K562 (cell line): Measurements from ENCODE around the gene ID2. TPM values are rescaled to one million over a fixed set of nuclear protein-coding genes. Genes with fewer than 3 reads are reported as not detected.

ENCODE experiments used
- BDP1 ChIP-seq: IDR thresholded peaks from 3 replicates; pipeline ENCODE4 v1.6.1; 2011; ENCODE audit not compliant: insufficient read length, insufficient read depth
- C11orf30 ChIP-seq: fragments of 450-650 bp; IDR thresholded peaks from 2 replicates; pipeline ENCODE4 v1.6.1; 2016; ENCODE audit warnings: low read depth, mild to moderate bottlenecking
- DMBX1 ChIP-seq: fragments of 250-450 bp; sonication (Bioruptor Pico); IDR thresholded peaks from 2 replicates; pipeline ENCODE4 v1.8.0; 2022; ENCODE audit warnings: inconsistent platforms, mild to moderate bottlenecking, moderate library complexity, borderline replicate concordance
- ESRRA ChIP-seq: fragments of 450-650 bp; IDR thresholded peaks from 2 replicates; pipeline ENCODE4 v1.6.1; 2014; ENCODE audit warnings: low read depth, mild to moderate bottlenecking, moderate library complexity, borderline replicate concordance
- HNRNPUL1 ChIP-seq: fragments of 200-400 bp; formaldehyde crosslinking; IDR thresholded peaks from 2 replicates; pipeline ENCODE4 v1.6.1; 2017; ENCODE audit warnings: low read length
- LCOR ChIP-seq: sonication (generic); formaldehyde crosslinking; IDR thresholded peaks from 2 replicates; pipeline ENCODE4 v1.8.0; 2022; ENCODE audit warnings: mild to moderate bottlenecking, missing genetic modification reagents
- MCM5 ChIP-seq: fragments of 450-650 bp; IDR thresholded peaks from 2 replicates; pipeline ENCODE4 v1.6.1; 2016; ENCODE audit warnings: low read depth
- MTA1 ChIP-seq: fragments of 450-650 bp; IDR thresholded peaks from 2 replicates; pipeline ENCODE4 v1.6.1; 2017; ENCODE audit warnings: borderline replicate concordance
- PML ChIP-seq: IDR thresholded peaks from 2 replicates; pipeline ENCODE4 v1.6.1; 2012; ENCODE audit warnings: low read length, inconsistent platforms
- RBM25 ChIP-seq: fragments of 200-400 bp; formaldehyde crosslinking; IDR thresholded peaks from 2 replicates; pipeline ENCODE4 v1.6.1; 2018; ENCODE audit warnings: low read length, low read depth, moderate library complexity; ENCODE audit not compliant: severe bottlenecking
- RNF2 ChIP-seq: sonication (generic); IDR thresholded peaks from 2 replicates; pipeline ENCODE4 v1.6.1; 2016
- WHSC1 ChIP-seq: IDR thresholded peaks from one replicate; pipeline ENCODE4 v1.6.1; 2012; ENCODE audit warnings: low read length, control low read depth, inconsistent platforms
- ZEB2 ChIP-seq: fragments of 450-650 bp; IDR thresholded peaks from 2 replicates; pipeline ENCODE4 v1.6.1; 2016
- ZNF184 ChIP-seq: sonication (generic); formaldehyde crosslinking; IDR thresholded peaks from 2 replicates; pipeline ENCODE4 v1.5.0; 2020; ENCODE audit warnings: missing genetic modification reagents
- ZNF644 ChIP-seq: fragments of 200-800 bp; sonication (Bioruptor generic); IDR thresholded peaks from 2 replicates; pipeline ENCODE4 v1.6.1; 2016; ENCODE audit warnings: low read depth, missing genetic modification characterization, missing compliant biosample characterization
- ZNF717 ChIP-seq: fragments of 250-450 bp; sonication (Bioruptor Pico); IDR thresholded peaks from 2 replicates; pipeline ENCODE4 v1.5.0; 2021
- polyA plus RNA-seq, 8 experiments: library from polyadenylated mRNA; depleted of rRNA in 4 of 8; stranded (reverse) in 5 of 8; unstranded in 3 of 8; fragments of >200 nt; fragmentation: Nextera tagmentation in 2 of 8; fragmentation: Illumina TruSeq in 1 of 8; extraction: Ambion mirVana in 2 of 8; extraction: Trizol in 1 of 8; gene quantifications; 2 replicates each; pipeline versions ENCODE4 v1.2.1 to v1.2.3, GENCODE V29; 2011 to 2014; ENCODE audit warnings: inconsistent platforms in 1 of 8, missing spikeins in 1 of 8
- total RNA-seq, 7 experiments: library from RNA; depleted of rRNA in 6 of 7; stranded (reverse); fragments of >200 nt in 6 of 7; fragmentation: Illumina TruSeq in 2 of 7; extraction: Trizol in 2 of 7; gene quantifications; 2 replicates each; pipeline versions ENCODE4 v1.2.1 to v1.2.3, GENCODE V29; 2011 to 2021; ENCODE audit warnings: low replicate concordance in 1 of 7
- TF ChIP-seq, protein P1 (sequence below): fragments of 250-450 bp; sonication (Bioruptor Pico); IDR thresholded peaks from 2 replicates; pipeline ENCODE4 v1.8.0; 2022; ENCODE audit warnings: moderate library complexity, mild to moderate bottlenecking, inconsistent platforms
- TF ChIP-seq, protein P2 (sequence below): sonication (generic); formaldehyde crosslinking; IDR thresholded peaks from 2 replicates; pipeline ENCODE4 v1.5.0; 2020; ENCODE audit warnings: missing genetic modification reagents
- TF ChIP-seq, protein P3 (sequence below): fragments of 250-450 bp; sonication (Bioruptor Pico); IDR thresholded peaks from 2 replicates; pipeline ENCODE4 v1.4.0; 2020; ENCODE audit warnings: mild to moderate bottlenecking
- TF ChIP-seq, protein P4 (sequence below): fragments of 450-650 bp; IDR thresholded peaks from 2 replicates; pipeline ENCODE4 v1.6.1; 2016
- TF ChIP-seq, protein P5 (sequence below): fragments of 250-450 bp; sonication (Bioruptor Pico); IDR thresholded peaks from 2 replicates; pipeline ENCODE4 v1.8.0; 2022; ENCODE audit warnings: inconsistent platforms, mild to moderate bottlenecking, moderate library complexity, borderline replicate concordance
- TF ChIP-seq, protein P6 (sequence below): sonication (generic); formaldehyde crosslinking; IDR thresholded peaks from 2 replicates; pipeline ENCODE4 v1.8.1; 2023; ENCODE audit warnings: mild to moderate bottlenecking, missing genetic modification reagents, moderate library complexity

Gene ID2
- total and polyA plus RNA-seq, 9 of the 15 experiments (the other 6 are each of a cell fraction or from before 2014, with no cell fraction given): 8.0 to 35.7 (median 16.6) TPM

DNA sequence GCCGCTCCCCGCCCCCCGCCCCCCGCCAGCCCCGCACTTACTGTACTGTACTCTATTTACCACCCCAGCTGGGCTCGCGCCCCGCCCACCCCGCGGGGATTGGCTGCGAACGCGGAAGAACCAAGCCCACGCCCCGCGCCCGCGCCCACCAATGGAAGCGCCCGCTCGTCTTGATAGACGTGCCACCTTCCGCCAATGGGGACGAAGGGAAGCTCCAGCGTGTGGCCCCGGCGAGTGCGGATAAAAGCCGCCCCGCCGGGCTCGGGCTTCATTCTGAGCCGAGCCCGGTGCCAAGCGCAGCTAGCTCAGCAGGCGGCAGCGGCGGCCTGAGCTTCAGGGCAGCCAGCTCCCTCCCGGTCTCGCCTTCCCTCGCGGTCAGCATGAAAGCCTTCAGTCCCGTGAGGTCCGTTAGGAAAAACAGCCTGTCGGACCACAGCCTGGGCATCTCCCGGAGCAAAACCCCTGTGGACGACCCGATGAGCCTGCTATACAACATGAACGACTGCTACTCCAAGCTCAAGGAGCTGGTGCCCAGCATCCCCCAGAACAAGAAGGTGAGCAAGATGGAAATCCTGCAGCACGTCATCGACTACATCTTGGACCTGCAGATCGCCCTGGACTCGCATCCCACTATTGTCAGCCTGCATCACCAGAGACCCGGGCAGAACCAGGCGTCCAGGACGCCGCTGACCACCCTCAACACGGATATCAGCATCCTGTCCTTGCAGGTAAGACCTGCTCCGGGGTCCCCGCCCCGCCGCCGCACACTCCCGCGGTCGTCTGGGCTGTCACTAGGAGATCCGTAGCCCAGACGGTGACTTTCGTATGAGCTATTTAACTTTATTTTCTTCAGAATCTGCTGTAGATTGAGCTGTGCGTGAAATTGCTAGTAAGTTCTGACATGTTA, at the start of gene ID2 (continued):
- TF ChIP-seq, protein P1, sequence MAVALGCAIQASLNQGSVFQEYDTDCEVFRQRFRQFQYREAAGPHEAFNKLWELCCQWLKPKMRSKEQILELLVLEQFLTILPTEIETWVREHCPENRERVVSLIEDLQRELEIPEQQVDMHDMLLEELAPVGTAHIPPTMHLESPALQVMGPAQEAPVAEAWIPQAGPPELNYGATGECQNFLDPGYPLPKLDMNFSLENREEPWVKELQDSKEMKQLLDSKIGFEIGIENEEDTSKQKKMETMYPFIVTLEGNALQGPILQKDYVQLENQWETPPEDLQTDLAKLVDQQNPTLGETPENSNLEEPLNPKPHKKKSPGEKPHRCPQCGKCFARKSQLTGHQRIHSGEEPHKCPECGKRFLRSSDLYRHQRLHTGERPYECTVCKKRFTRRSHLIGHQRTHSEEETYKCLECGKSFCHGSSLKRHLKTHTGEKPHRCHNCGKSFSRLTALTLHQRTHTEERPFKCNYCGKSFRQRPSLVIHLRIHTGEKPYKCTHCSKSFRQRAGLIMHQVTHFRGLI (CRISPR knock-in tag): peak; percentile 58; the same call in 1 of the 2 replicates
- TF ChIP-seq LCOR (CRISPR knock-in tag) (peak; percentile 66), PML (peak; percentile 88), ZEB2 (0 out of 2 replicates have a peak, but pooled peaks have one; percentile 11), MCM5 (no peak), ZNF717 (no peak), ZNF184 (no peak), DMBX1 (no peak), HNRNPUL1 (no peak), MTA1 (no peak), RBM25 (peak; percentile 100), ZNF644 (no peak), ESRRA (no peak), C11orf30 (no peak), WHSC1 (no peak), RNF2 (0 out of 2 replicates have a peak, but pooled peaks have one; percentile 13), BDP1 (no peak)
- TF ChIP-seq, protein P2, sequence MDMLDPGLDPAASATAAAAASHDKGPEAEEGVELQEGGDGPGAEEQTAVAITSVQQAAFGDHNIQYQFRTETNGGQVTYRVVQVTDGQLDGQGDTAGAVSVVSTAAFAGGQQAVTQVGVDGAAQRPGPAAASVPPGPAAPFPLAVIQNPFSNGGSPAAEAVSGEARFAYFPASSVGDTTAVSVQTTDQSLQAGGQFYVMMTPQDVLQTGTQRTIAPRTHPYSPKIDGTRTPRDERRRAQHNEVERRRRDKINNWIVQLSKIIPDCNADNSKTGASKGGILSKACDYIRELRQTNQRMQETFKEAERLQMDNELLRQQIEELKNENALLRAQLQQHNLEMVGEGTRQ: no peak
- TF ChIP-seq, protein P3, sequence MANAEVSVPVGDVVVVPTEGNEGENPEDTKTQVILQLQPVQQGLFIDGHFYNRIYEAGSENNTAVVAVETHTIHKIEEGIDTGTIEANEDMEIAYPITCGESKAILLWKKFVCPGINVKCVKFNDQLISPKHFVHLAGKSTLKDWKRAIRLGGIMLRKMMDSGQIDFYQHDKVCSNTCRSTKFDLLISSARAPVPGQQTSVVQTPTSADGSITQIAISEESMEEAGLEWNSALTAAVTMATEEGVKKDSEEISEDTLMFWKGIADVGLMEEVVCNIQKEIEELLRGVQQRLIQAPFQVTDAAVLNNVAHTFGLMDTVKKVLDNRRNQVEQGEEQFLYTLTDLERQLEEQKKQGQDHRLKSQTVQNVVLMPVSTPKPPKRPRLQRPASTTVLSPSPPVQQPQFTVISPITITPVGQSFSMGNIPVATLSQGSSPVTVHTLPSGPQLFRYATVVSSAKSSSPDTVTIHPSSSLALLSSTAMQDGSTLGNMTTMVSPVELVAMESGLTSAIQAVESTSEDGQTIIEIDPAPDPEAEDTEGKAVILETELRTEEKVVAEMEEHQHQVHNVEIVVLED (CRISPR knock-in tag): no peak
- TF ChIP-seq, protein P4, sequence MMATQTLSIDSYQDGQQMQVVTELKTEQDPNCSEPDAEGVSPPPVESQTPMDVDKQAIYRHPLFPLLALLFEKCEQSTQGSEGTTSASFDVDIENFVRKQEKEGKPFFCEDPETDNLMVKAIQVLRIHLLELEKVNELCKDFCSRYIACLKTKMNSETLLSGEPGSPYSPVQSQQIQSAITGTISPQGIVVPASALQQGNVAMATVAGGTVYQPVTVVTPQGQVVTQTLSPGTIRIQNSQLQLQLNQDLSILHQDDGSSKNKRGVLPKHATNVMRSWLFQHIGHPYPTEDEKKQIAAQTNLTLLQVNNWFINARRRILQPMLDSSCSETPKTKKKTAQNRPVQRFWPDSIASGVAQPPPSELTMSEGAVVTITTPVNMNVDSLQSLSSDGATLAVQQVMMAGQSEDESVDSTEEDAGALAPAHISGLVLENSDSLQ: peak; percentile 99
- TF ChIP-seq, protein P5, sequence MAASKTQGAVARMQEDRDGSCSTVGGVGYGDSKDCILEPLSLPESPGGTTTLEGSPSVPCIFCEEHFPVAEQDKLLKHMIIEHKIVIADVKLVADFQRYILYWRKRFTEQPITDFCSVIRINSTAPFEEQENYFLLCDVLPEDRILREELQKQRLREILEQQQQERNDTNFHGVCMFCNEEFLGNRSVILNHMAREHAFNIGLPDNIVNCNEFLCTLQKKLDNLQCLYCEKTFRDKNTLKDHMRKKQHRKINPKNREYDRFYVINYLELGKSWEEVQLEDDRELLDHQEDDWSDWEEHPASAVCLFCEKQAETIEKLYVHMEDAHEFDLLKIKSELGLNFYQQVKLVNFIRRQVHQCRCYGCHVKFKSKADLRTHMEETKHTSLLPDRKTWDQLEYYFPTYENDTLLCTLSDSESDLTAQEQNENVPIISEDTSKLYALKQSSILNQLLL (CRISPR knock-in tag): no peak
- TF ChIP-seq, protein P6, sequence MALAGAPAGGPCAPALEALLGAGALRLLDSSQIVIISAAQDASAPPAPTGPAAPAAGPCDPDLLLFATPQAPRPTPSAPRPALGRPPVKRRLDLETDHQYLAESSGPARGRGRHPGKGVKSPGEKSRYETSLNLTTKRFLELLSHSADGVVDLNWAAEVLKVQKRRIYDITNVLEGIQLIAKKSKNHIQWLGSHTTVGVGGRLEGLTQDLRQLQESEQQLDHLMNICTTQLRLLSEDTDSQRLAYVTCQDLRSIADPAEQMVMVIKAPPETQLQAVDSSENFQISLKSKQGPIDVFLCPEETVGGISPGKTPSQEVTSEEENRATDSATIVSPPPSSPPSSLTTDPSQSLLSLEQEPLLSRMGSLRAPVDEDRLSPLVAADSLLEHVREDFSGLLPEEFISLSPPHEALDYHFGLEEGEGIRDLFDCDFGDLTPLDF: peak; percentile 38; the same call in 1 of the 2 replicates
